ENCODE data around the gene TECTB. TPM values are rescaled to one million over a fixed set of nuclear protein-coding genes. Genes with fewer than 3 reads are reported as not detected.

Gene TECTB
- not detected in 2 replicates for total RNA-seq

- TF ChIP-seq, protein P1, sequence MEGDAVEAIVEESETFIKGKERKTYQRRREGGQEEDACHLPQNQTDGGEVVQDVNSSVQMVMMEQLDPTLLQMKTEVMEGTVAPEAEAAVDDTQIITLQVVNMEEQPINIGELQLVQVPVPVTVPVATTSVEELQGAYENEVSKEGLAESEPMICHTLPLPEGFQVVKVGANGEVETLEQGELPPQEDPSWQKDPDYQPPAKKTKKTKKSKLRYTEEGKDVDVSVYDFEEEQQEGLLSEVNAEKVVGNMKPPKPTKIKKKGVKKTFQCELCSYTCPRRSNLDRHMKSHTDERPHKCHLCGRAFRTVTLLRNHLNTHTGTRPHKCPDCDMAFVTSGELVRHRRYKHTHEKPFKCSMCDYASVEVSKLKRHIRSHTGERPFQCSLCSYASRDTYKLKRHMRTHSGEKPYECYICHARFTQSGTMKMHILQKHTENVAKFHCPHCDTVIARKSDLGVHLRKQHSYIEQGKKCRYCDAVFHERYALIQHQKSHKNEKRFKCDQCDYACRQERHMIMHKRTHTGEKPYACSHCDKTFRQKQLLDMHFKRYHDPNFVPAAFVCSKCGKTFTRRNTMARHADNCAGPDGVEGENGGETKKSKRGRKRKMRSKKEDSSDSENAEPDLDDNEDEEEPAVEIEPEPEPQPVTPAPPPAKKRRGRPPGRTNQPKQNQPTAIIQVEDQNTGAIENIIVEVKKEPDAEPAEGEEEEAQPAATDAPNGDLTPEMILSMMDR (conservative IDR thresholded peaks at IDR 0.05; ENCODE audit: low read depth, low read length): no peak
- DNase-seq (ENCODE audit: low read depth): no peak
- no peak within 1 kb of the TSS for H3K4me3 ChIP-seq (ENCODE audit: low read depth, low read length)
Measured at GRCh38 chr10:112283100-112283499, at the start of gene TECTB. Gene TECTB (plus strand): TSS chr10:112283400. CDS start chr10:112283735, 335 bp downstream.

DNA sequence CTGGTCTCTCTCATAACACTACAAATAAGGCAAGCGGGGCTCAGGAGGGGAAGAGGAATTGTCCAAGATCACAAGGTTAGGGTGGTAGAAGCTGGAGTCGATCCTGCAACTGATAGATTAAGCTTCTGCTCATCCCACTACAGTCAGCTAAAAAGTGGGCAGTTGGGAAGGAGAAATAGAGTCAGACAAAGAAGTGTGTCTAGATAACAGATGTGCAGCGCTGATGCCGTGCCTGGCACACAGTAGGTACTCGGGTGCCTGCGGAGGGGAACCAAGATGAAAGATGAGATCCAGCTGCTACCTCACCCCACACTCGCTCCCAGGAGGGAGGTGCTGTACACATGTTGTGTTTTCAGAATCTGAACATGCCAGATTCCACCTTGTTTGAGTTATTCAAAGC lies 48.1 kb upstream of the TECTB start:
- no peak overlapping the region for H3K4me3 ChIP-seq (ENCODE audit: low read depth, low read length)
- TF ChIP-seq, protein P1 (conservative IDR thresholded peaks at IDR 0.05; ENCODE audit: low read depth, low read length): no peak

GRCh38 chr10:112235920-112236319 lies 47.3 kb upstream of the TECTB start:
- TF ChIP-seq, protein P1 (conservative IDR thresholded peaks at IDR 0.05; ENCODE audit: low read depth, low read length): no peak
- no peak overlapping the region for H3K4me3 ChIP-seq (ENCODE audit: low read depth, low read length)
- no peak for DNase-seq (ENCODE audit: low read depth)

More for the DNA sequence above, 48.1 kb upstream of the TECTB start:
- no peak for DNase-seq (ENCODE audit: low read depth)

GRCh38 chr10:112236486-112236885 lies 46.7 kb upstream of the TECTB start:
- TF ChIP-seq, protein P1 (conservative IDR thresholded peaks at IDR 0.05; ENCODE audit: low read depth, low read length): no peak
- DNase-seq (ENCODE audit: low read depth): no peak
- H3K4me3 ChIP-seq (ENCODE audit: low read depth, low read length): no peak overlapping the region

DNA sequence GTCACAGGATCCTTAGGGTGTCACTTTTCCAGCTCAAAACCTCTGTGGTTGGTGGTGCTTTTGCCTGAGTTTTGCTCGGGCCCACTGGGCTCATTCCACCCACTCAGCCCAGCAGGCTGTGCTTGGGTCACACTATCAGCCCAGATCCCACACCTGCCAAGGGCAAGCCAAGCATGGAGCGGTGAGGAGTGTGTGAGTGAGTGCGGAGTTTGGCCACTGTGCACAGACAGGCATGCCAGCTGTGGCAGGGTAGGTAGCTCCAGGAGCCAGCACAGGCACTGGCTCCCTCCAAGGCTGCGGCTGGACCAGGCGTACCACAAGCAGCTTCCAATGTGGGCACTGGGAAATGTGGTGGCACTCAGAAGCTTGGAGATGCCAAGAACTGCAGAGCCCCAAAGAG lies 43.9 kb upstream of the TECTB start:
- DNase-seq (ENCODE audit: low read depth): no peak
- H3K4me3 ChIP-seq (ENCODE audit: low read depth, low read length): no peak overlapping the region
- TF ChIP-seq, protein P1 (conservative IDR thresholded peaks at IDR 0.05; ENCODE audit: low read depth, low read length): no peak

DNA sequence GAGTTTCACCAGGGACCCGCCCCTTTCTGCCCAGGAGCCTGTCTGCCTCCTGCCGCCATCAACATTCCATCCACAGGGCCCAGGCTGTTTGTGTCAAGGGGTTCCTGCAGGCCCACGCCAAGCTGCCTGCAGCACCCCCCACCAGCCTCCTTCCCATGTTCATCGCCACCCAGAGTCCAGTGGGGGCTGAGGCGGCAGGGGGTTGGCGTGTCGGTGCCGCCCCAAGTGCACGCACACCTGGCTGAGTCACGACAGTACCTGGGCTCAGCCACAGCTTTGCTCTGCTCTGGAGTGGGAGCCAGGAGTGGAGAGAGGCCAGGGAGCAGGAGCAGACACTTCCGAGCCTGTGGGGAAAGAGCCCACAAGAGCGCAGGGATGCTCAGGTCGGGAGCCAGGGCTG lies 42.8 kb upstream of the TECTB start:
- no peak for DNase-seq (ENCODE audit: low read depth)
- H3K4me3 ChIP-seq (ENCODE audit: low read depth, low read length): no peak overlapping the region
- TF ChIP-seq, protein P1 (conservative IDR thresholded peaks at IDR 0.05; ENCODE audit: low read depth, low read length): no peak

- DNase-seq (ENCODE audit: low read depth): no peak
- TF ChIP-seq, protein P1 (conservative IDR thresholded peaks at IDR 0.05; ENCODE audit: low read depth, low read length): no peak
- no peak overlapping the region for H3K4me3 ChIP-seq (ENCODE audit: low read depth, low read length)
Measured at GRCh38 chr10:112241651-112242341, 41.4 kb upstream of the TECTB start.
